ENCODE measurements around the gene RUNX3. TPM values are rescaled to one million over a fixed set of nuclear protein-coding genes. Genes with fewer than 3 reads are reported as not detected.

Gene RUNX3
- total and polyA plus RNA-seq, 4 donors = 0.43 to 1.1 (median 0.88) TPM

GRCh38 chr1:24923485-24924113 lies 6.5 kb downstream of the RUNX3 start (continued):
- TF ChIP-seq ZBTB33 (IDR thresholded peaks at IDR 0.05) (no peak), JUND (IDR thresholded peaks at IDR 0.05) (no peak), RAD21 (IDR thresholded peaks at IDR 0.05) (no peak), SP1 (IDR thresholded peaks at IDR 0.05) (no peak), NR2F2 (IDR thresholded peaks at IDR 0.05) (no peak), HNF4G (IDR thresholded peaks at IDR 0.05) (no peak), EGR1 (IDR thresholded peaks at IDR 0.05; ENCODE audit: low read depth in 2 of 2) (no peak)

- no peak for TF ChIP-seq FOXA1 (IDR thresholded peaks at IDR 0.05)
- TF ChIP-seq RXRA (IDR thresholded peaks at IDR 0.05) = no peak
- TF ChIP-seq GABPA (IDR thresholded peaks at IDR 0.05 in 1 of 2, conservative IDR thresholded peaks at IDR 0.05 in 1 of 2) = no peak
- no peak for TF ChIP-seq HNF4A (conservative IDR thresholded peaks at IDR 0.05)
- TF ChIP-seq ZBTB33 (IDR thresholded peaks at IDR 0.05) = no peak
- no peak for TF ChIP-seq RAD21 (IDR thresholded peaks at IDR 0.05)
- no peak for TF ChIP-seq FOXA2 (IDR thresholded peaks at IDR 0.05)
- no peak for TF ChIP-seq NR2F2 (IDR thresholded peaks at IDR 0.05)
- no peak for TF ChIP-seq JUND (IDR thresholded peaks at IDR 0.05)
- no peak for TF ChIP-seq ATF3 (IDR thresholded peaks at IDR 0.05)
- TF ChIP-seq SP1 (IDR thresholded peaks at IDR 0.05) = no peak
- TF ChIP-seq EGR1 (IDR thresholded peaks at IDR 0.05; ENCODE audit: low read depth in 2 of 2) = no peak
- no peak for TF ChIP-seq REST (IDR thresholded peaks at IDR 0.05)
- no peak for TF ChIP-seq MAX (IDR thresholded peaks at IDR 0.05)
- TF ChIP-seq TAF1 (conservative IDR thresholded peaks at IDR 0.05) = no peak
- TF ChIP-seq YY1 (IDR thresholded peaks at IDR 0.05) = no peak
- TF ChIP-seq HNF4G (IDR thresholded peaks at IDR 0.05) = no peak
- no peak for TF ChIP-seq CTCF (IDR thresholded peaks at IDR 0.05; ENCODE audit: low read depth, low read length, missing input control)
- 88% methylated on average over 9 of the region's 9 CpGs for WGBS
- Histone ChIP-seq H3K36me3 (ENCODE audit: control insufficient read depth in 4 of 4, insufficient read depth in 3 of 4, low read depth in 1 of 4, low read length in 3 of 4) (no peaks in the 10 kb centered on the region), H3K4me3 (ENCODE audit: low read depth in 1 of 3, low read length in 3 of 3) (no peak overlapping the region), H3K4me1 (ENCODE audit: control insufficient read depth in 4 of 4, insufficient read depth in 4 of 4, low read length in 3 of 4) (peaks cover 0 to 4% (median 0%) of the 10 kb centered on the region in 4 donors), H3K9me3 (ENCODE audit: control insufficient read depth in 4 of 4, low read length in 3 of 4) (no peaks in the 10 kb centered on the region), H3K27ac (ENCODE audit: low read depth in 1 of 2, low read length in 2 of 2) (no peak overlapping the region), H3K9ac (ENCODE audit: low read depth in 1 of 2, low read length in 2 of 2) (no peak overlapping the region), H3K27me3 (ENCODE audit: control insufficient read depth in 4 of 4, insufficient read depth in 4 of 4, low read length in 3 of 4) (peaks cover 0 to 8% (median 2%) of the 10 kb centered on the region in 4 donors)
- DNase-seq (ENCODE audit: low spot score) = no peak
These were observed 8.0 kb downstream of the RUNX3 start for GRCh38 chr1:24921938-24922662.
